HG03469 (cell line): ENCODE data around the gene TTC6.

Experiments used
- ATAC-seq: cut with Tn5 transposase; IDR thresholded peaks from one replicate; pipeline ENCODE4 v1.9.1; 2021; ENCODE audit warnings: mild to moderate bottlenecking, moderate library complexity, moderate number of reproducible peaks; ENCODE audit not compliant: unreplicated experiment

The TTC6 gene

GRCh38 chr14:37585971-37586796 lies 9.2 kb upstream of the TTC6 start:
- ATAC-seq: no peak

- ATAC-seq: no peak
Measured at GRCh38 chr14:37586797-37587130, 8.7 kb upstream of the TTC6 start.

GRCh38 chr14:37587131-37587803 lies 8.2 kb upstream of the TTC6 start:
- ATAC-seq: no peak

GRCh38 chr14:37587881-37588666 lies 7.4 kb upstream of the TTC6 start:
- no peak for ATAC-seq

GRCh38 chr14:37588667-37588955 lies 6.8 kb upstream of the TTC6 start:
- ATAC-seq: no peak

- no peak for ATAC-seq
Measured at GRCh38 chr14:37588956-37589714, 6.3 kb upstream of the TTC6 start.

- no peak for ATAC-seq
Measured at GRCh38 chr14:37589715-37590427, 5.6 kb upstream of the TTC6 start.

- no peak for ATAC-seq
Measured at GRCh38 chr14:37590428-37591139, 4.8 kb upstream of the TTC6 start.

GRCh38 chr14:37591311-37591940 lies 4.0 kb upstream of the TTC6 start:
- ATAC-seq: no peak

- ATAC-seq: no peak
Measured at GRCh38 chr14:37591941-37592481, 3.4 kb upstream of the TTC6 start.

GRCh38 chr14:37592482-37593408 lies 2.7 kb upstream of the TTC6 start:
- no peak for ATAC-seq

GRCh38 chr14:37593511-37594237 lies 1.8 kb upstream of the TTC6 start:
- ATAC-seq: no peak

- no peak for ATAC-seq
Measured at GRCh38 chr14:37594238-37594970, 1.0 kb upstream of the TTC6 start.

GRCh38 chr14:37595809-37596621 lies 586 bp downstream of the TTC6 start:
- ATAC-seq: no peak

- ATAC-seq: no peak
Measured at GRCh38 chr14:37596790-37597472, 1.5 kb downstream of the TTC6 start.
